GM12801 (cell line): ENCODE measurements around the gene ERRFI1.

ENCODE experiments used
- CTCF ChIP-seq: IDR thresholded peaks from one replicate; pipeline ENCODE4 v1.5.1; 2011; ENCODE audit warnings: control low read depth; ENCODE audit not compliant: insufficient read length; ENCODE audit errors: extremely low read depth

The ERRFI1 gene

GRCh38 chr1:8018492-8019228 lies 7.4 kb downstream of the ERRFI1 start:
- no peak for TF ChIP-seq CTCF

GRCh38 chr1:8017495-8018197 lies 8.5 kb downstream of the ERRFI1 start:
- TF ChIP-seq CTCF = no peak

- TF ChIP-seq CTCF = no peak
Observed at GRCh38 chr1:8016895-8017241, 9.2 kb downstream of the ERRFI1 start.

GRCh38 chr1:8016210-8016894 lies 9.8 kb downstream of the ERRFI1 start:
- TF ChIP-seq CTCF = no peak

- no peak for TF ChIP-seq CTCF
Observed at GRCh38 chr1:8015809-8016165, 10.3 kb downstream of the ERRFI1 start.

GRCh38 chr1:8015036-8015808 lies 10.9 kb downstream of the ERRFI1 start:
- TF ChIP-seq CTCF = no peak

GRCh38 chr1:8014381-8014988 lies 11.6 kb downstream of the ERRFI1 start:
- TF ChIP-seq CTCF = no peak
